GM10266 (cell line): ENCODE measurements around the gene COG4.

Experiments
- DNase-seq: peaks from one replicate; pipeline ENCODE4 v3.0.0; 2012; ENCODE audit errors: extremely low spot score
- CTCF ChIP-seq: IDR thresholded peaks from 2 replicates; pipeline ENCODE4 v1.5.1; 2012; ENCODE audit warnings: mild to moderate bottlenecking, low read depth; ENCODE audit not compliant: control insufficient read depth, insufficient read depth; ENCODE audit errors: missing control alignments

The COG4 gene

GRCh38 chr16:70480127-70481105 lies 42.9 kb downstream of the COG4 start:
- DNase-seq: no peak
- TF ChIP-seq CTCF: no peak

GRCh38 chr16:70478912-70479341 lies 44.4 kb downstream of the COG4 start:
- no peak for DNase-seq
- no peak for TF ChIP-seq CTCF

GRCh38 chr16:70478169-70478568 lies 45.2 kb downstream of the COG4 start:
- no peak for DNase-seq
- no peak for TF ChIP-seq CTCF

- no peak for TF ChIP-seq CTCF
- peak; percentile 96 for DNase-seq
These were observed 46.9 kb downstream of the COG4 start for GRCh38 chr16:70476272-70477020.

- TF ChIP-seq CTCF: no peak
- no peak for DNase-seq
These were observed 48.1 kb downstream of the COG4 start for GRCh38 chr16:70475054-70475871.

- no peak for DNase-seq
- TF ChIP-seq CTCF: no peak
These were observed 48.9 kb downstream of the COG4 start for GRCh38 chr16:70474320-70475053.
